ENCODE results near the gene KIF17.

KIF17 gene

DNA sequence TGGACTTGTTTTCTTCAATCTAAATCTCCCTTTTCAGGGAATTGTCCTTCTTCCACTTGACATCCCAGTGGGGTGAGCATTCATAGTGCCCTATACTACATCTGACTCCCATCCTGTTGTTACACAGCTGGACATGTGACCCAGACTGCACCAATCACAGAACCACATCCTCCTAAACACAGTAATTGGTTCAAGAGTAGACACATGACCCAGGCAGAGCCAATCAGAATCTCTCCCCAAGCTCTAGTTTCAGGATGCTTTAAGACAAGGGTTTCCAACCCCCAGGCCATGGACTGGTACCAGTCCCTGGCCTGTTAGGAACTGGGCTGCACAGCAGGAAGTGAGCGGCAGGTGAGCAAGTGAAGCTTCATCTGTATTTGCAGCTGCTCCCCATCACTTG, 51.0 kb downstream of the KIF17 start:
- H3K27ac ChIP-seq, result no peak overlapping the region
- TF ChIP-seq, protein P1, sequence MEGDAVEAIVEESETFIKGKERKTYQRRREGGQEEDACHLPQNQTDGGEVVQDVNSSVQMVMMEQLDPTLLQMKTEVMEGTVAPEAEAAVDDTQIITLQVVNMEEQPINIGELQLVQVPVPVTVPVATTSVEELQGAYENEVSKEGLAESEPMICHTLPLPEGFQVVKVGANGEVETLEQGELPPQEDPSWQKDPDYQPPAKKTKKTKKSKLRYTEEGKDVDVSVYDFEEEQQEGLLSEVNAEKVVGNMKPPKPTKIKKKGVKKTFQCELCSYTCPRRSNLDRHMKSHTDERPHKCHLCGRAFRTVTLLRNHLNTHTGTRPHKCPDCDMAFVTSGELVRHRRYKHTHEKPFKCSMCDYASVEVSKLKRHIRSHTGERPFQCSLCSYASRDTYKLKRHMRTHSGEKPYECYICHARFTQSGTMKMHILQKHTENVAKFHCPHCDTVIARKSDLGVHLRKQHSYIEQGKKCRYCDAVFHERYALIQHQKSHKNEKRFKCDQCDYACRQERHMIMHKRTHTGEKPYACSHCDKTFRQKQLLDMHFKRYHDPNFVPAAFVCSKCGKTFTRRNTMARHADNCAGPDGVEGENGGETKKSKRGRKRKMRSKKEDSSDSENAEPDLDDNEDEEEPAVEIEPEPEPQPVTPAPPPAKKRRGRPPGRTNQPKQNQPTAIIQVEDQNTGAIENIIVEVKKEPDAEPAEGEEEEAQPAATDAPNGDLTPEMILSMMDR (conservative IDR thresholded peaks at IDR 0.05), result no peak
- no peak for TF ChIP-seq ZFX (IDR thresholded peaks at IDR 0.05)

DNA sequence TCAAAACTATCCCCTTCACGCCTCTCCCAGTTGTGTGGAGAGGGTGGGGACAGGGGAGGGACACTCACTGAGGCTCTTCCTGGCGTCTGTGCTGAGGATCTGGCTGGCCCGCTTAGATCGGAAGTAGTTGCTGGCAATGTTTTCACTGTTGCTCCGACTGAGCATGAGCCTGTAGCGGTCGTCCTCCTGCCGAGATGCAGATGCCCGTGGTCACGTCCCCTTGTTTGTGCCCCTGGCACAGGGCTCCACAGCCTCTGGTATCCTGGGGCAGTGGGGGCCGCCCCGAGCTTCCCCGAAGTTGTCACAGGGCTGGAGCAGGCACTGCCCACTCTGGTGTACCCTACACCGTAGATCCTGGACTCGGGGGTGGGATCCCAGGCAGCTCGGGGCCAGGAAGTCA, 51.7 kb downstream of the KIF17 start:
- no peak overlapping the region for H3K27ac ChIP-seq
- TF ChIP-seq ZFX (IDR thresholded peaks at IDR 0.05), result no peak
- TF ChIP-seq, protein P1 (conservative IDR thresholded peaks at IDR 0.05), result no peak

DNA sequence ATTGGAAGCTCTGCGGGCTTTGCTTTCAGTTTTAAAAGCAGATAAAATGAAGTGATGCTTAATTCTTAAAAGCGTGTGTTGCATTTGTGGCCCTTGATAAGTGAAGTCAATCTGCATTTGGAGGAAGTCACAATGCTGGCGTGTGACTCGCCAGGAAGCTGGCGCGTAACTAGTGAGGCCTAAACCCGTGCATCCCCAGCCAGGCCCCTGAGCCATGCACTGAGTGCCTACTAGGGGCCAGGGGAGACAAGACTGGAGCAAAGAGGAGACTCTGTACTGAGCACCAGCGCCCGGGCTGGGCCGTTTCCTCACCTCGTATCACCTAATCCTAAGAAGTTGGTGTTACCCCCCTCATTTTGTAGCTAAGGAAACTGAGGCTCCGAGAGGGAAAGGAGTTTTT, 52.1 kb downstream of the KIF17 start:
- TF ChIP-seq, protein P1 (conservative IDR thresholded peaks at IDR 0.05), result no peak
- TF ChIP-seq ZFX (IDR thresholded peaks at IDR 0.05), result no peak
- no peak overlapping the region for H3K27ac ChIP-seq

DNA sequence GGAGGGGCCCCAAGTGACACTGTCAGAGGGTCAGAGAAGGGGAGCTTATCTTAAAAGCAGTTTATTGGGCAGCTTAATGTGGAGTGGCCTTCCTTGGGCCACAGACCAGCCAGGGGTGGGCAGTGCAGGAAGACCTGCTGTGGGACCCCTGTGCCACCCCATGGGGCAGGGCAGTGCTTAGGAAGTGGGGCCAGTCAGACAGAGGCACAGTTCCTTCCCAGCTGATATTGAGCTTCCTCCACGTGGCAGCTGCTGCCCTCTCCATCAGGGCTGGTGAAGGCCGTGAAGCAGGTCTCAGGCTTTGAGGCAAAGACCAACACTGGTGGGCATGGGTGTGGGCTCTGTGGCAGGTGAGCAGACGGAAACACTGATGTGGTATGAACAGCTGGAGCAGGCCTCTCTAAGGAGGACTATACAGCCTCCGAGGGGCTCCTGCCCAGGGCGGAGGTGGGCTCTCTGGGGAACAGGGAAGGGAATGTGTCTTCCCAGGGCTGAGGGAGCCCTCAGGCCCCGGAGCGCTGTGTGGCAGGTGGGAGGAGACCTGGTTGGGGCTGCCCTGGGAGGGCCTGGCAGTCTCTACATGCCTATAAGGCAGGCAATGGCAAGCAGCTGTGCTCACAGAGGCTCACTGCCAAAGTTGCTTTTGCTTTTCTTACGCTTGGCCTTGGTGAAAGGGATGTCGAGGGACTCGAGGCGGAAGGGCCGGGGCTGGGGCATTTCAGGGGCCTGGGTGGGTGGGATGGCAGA, 53.7 kb downstream of the KIF17 start:
- H3K27ac ChIP-seq, result no peak overlapping the region
- TF ChIP-seq ZFX (IDR thresholded peaks at IDR 0.05), result no peak
- TF ChIP-seq, protein P1 (conservative IDR thresholded peaks at IDR 0.05), result no peak

DNA sequence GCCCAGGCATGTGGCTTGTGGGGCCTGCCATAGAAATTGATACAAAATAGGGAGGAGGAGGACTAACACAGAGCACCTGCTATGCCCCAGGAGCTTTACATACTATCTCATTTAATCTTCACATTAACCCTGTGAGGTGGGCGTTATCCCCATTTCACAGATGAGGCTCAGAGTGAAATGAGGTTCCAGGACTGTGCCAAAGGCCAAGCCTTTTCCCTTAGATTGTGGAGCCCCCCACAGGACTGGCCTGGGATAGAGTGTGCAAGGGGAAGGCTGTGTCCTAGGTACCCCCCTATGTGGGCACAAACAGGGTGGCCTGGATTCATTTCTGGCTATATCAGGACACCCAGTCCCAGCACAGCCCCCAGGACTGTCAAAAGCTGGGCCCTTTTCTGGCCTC, 54.4 kb downstream of the KIF17 start:
- TF ChIP-seq, protein P1 (conservative IDR thresholded peaks at IDR 0.05), result no peak
- no peak for TF ChIP-seq ZFX (IDR thresholded peaks at IDR 0.05)
- H3K27ac ChIP-seq, result no peak overlapping the region

DNA sequence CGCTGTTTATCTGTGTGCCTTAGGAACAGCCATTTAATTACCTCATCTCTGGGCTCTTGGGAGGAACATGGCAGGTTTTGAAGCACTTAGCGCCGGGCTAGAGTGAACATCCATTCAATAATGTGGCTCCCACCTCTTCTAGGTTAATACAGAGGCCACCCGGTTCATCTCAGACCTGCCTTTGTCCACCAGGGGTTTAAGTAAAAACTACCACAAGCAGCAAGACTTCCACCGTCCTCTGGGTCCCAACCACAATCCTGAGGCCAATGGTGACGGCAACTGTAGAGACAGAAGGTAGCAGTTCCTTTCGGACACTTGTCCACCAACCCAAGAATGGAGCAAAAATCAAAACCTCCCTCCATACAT, 55.7 kb downstream of the KIF17 start:
- TF ChIP-seq, protein P1 (conservative IDR thresholded peaks at IDR 0.05), result no peak
- no peak for TF ChIP-seq ZFX (IDR thresholded peaks at IDR 0.05)
- peak overlapping the region; percentile 93 for H3K27ac ChIP-seq

DNA sequence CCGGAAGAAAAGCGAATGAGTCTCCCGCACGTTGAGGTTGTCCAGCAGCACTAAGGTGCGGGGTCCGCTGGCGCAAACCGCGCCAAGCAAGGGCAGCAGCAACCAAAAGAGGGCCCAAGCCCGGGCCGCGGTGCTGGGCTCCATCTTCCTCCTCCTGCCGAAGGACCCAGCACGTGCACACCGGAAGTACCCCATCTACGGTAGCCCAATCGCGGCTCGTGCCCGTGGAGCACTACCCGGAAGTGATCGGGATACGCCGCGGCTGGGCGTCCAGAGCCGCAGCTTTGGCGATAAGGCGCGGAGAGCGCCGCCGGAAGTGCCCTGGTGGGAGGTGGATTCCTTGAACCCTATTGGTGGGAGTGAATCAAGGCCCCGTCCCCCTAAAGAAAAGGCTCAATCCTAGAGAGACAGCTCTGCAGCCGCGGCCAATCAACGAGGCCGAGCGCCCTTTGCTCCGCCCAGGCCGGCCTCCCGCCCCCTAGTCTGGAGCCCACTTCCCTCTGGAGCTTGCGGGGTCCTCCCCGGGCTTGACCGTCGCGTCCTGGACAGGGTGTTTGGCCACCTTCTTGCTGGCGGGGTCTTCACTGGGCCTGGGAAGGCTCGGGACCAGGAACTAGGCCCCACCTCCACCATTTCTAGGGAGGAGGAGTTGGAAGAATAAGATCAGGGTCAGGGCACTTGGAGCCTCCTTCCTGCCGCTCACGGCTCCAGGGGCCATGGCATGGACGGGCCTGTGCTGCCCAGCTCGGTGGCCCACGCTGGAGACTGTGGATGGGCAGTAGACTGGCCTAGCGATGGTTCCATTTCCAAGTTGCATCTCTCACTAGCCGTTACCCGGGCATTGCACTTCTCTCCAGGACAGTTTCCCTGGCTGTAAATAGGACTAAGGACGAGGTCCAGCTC, 56.3 kb downstream of the KIF17 start, which contains the start of gene DDOST:
Gene DDOST, minus strand, starts transcription at position 163 of the 903 bp plus-strand sequence. Its CDS starts 19 bp downstream, at position 144.
- TF ChIP-seq ZFX (IDR thresholded peaks at IDR 0.05), result peak; percentile 28; the same call in 1 of the 2 replicates
- TF ChIP-seq, protein P1 (conservative IDR thresholded peaks at IDR 0.05), result peak; percentile 36
- peak within 1 kb of the TSS; percentile 93 for H3K27ac ChIP-seq
